GM19328 (cell line): ENCODE measurements around the gene STOML1.
A peak's percentile ranks its signal among the peaks of the same experiment; 100 is the strongest.

ENCODE experiments used
- ATAC-seq: cut with Tn5 transposase; IDR thresholded peaks from one replicate; pipeline ENCODE4 v1.9.1; 2021; ENCODE audit warnings: mild to moderate bottlenecking, moderate library complexity; ENCODE audit not compliant: unreplicated experiment

STOML1 gene

GRCh38 chr15:73991726-73992593 is at the start of gene STOML1:
TSS of gene STOML1 (minus strand) at chr15:73992295. CDS start at chr15:73992223, 72 bp downstream.
- ATAC-seq: peak; percentile 72

- no peak for ATAC-seq
Observed at GRCh38 chr15:74041311-74041756, 49.2 kb upstream of the STOML1 start.

GRCh38 chr15:74040109-74040850 is 48.2 kb upstream of the STOML1 start:
- no peak for ATAC-seq

- ATAC-seq: no peak
Observed at GRCh38 chr15:74039656-74040010, 47.5 kb upstream of the STOML1 start.

GRCh38 chr15:74038707-74039655 is 46.9 kb upstream of the STOML1 start:
- ATAC-seq: no peak

GRCh38 chr15:74037171-74038117 is 45.3 kb upstream of the STOML1 start:
- no peak for ATAC-seq

- no peak for ATAC-seq
Observed at GRCh38 chr15:74036271-74037170, 44.4 kb upstream of the STOML1 start.

GRCh38 chr15:74035121-74036017 is 43.3 kb upstream of the STOML1 start:
- no peak for ATAC-seq

GRCh38 chr15:74034206-74034755 is 42.2 kb upstream of the STOML1 start:
- no peak for ATAC-seq

GRCh38 chr15:74032606-74033561 is 40.8 kb upstream of the STOML1 start:
- no peak for ATAC-seq

GRCh38 chr15:74032046-74032445 is 40.0 kb upstream of the STOML1 start:
- ATAC-seq: no peak

- ATAC-seq: no peak
Observed at GRCh38 chr15:74028646-74029045, 36.6 kb upstream of the STOML1 start.

GRCh38 chr15:74027688-74028087 is 35.6 kb upstream of the STOML1 start:
- no peak for ATAC-seq

GRCh38 chr15:74025436-74025835 is 33.3 kb upstream of the STOML1 start:
- no peak for ATAC-seq

- ATAC-seq: no peak
Observed at GRCh38 chr15:74024687-74025086, 32.6 kb upstream of the STOML1 start.

GRCh38 chr15:74022706-74023470 is 30.8 kb upstream of the STOML1 start:
- no peak for ATAC-seq
